OCI-LY7 (cell line): ENCODE data around the gene MTFMT. TPM values are rescaled to one million over a fixed set of nuclear protein-coding genes. Genes with fewer than 3 reads are reported as not detected.

ENCODE experiments used
- BruUV-seq: library from RNA; stranded (reverse); fragments of 400-500 nt; replicated peaks from 2 replicates; lab custom pipeline; 2021; lab: Mats Ljungman, UMichigan
- CTCF ChIA-PET: fragments of 300-600 bp; sonication (Branson Sonifier 250); formaldehyde crosslinking; loops from one replicate; lab custom pipeline; 2022; ENCODE audit warnings: antibody characterized with exemption; ENCODE audit not compliant: unreplicated experiment; lab: Charles Lee
- POLR2A ChIA-PET: fragments of 300-600 bp; sonication (Branson Sonifier 250); formaldehyde crosslinking; loops from one replicate; lab custom pipeline; 2022; ENCODE audit warnings: antibody characterized with exemption; lab: Charles Lee
- DNase-seq: peaks from one replicate; pipeline ENCODE4 v3.0.0-alpha.2; 2015; ENCODE audit warnings: low spot score
- H2AFZ ChIP-seq: fragments of 200-600 bp; sonication (generic), shearing (Covaris generic); 2 replicates; pipeline ENCODE4 v1.6.1; 2014; ENCODE audit warnings: mild to moderate bottlenecking, antibody characterized with exemption, low read length, moderate library complexity
- H3K27ac ChIP-seq: fragments of 200-600 bp; sonication (generic); 2 replicates; pipeline ENCODE4 v1.5.1; 2014; ENCODE audit warnings: mixed run types, low read depth, mild to moderate bottlenecking, moderate library complexity, low read length, inconsistent platforms; ENCODE audit not compliant: poor library complexity, severe bottlenecking
- H3K36me3 ChIP-seq: fragments of 200-600 bp; sonication (generic); 2 replicates; pipeline ENCODE4 v1.6.1; 2014; ENCODE audit warnings: mild to moderate bottlenecking, antibody characterized with exemption, low read length, moderate library complexity, mixed read lengths; ENCODE audit not compliant: insufficient read depth
- H3K4me1 ChIP-seq: fragments of 200-600 bp; sonication (generic); 2 replicates; pipeline ENCODE4 v1.5.1; 2014; ENCODE audit warnings: mild to moderate bottlenecking, low read length; ENCODE audit not compliant: insufficient read depth, poor library complexity, severe bottlenecking
- H3K4me2 ChIP-seq: fragments of 200-600 bp; sonication (generic); 2 replicates; pipeline ENCODE4 v1.6.1; 2014; ENCODE audit warnings: mild to moderate bottlenecking, low read length
- H3K4me3 ChIP-seq: fragments of 200-600 bp; sonication (generic); 2 replicates; pipeline ENCODE4 v1.5.1; 2014; ENCODE audit warnings: mild to moderate bottlenecking, low read depth, low read length; ENCODE audit not compliant: poor library complexity, severe bottlenecking
- H3K79me2 ChIP-seq: fragments of 200-600 bp; sonication (generic); 2 replicates; pipeline ENCODE4 v1.6.1; 2016; ENCODE audit warnings: low read depth, mild to moderate bottlenecking, low read length, moderate library complexity, mixed read lengths; ENCODE audit not compliant: insufficient read depth
- H3K9me2 ChIP-seq: fragments of 200-600 bp; sonication (generic); 2 replicates; pipeline ENCODE4 v1.6.1; 2016; ENCODE audit warnings: mild to moderate bottlenecking, low read length, mixed read lengths; ENCODE audit not compliant: insufficient read depth
- H3K9me3 ChIP-seq: fragments of 200-600 bp; sonication (generic); 2 replicates; pipeline ENCODE4 v1.6.1; 2014; ENCODE audit warnings: mild to moderate bottlenecking, mixed run types, low read length, mixed read lengths
- H4K20me1 ChIP-seq: fragments of 200-600 bp; sonication (generic); 2 replicates; pipeline ENCODE4 v1.6.1; 2014; ENCODE audit warnings: mild to moderate bottlenecking, antibody characterized with exemption, low read length, moderate library complexity, mixed read lengths; ENCODE audit not compliant: insufficient read depth
- CTCF ChIP-seq: fragments of 200-600 bp; sonication (generic); conservative IDR thresholded peaks from 2 replicates; pipeline ENCODE4 v1.5.1; 2014; ENCODE audit warnings: mild to moderate bottlenecking, antibody characterized with exemption, low read length, moderate library complexity, mixed read lengths
- EZH2phosphoT487 ChIP-seq: fragments of 200-600 bp; sonication (generic); IDR thresholded peaks from 2 replicates; pipeline ENCODE4 v1.6.1; 2018; ENCODE audit warnings: low read depth, borderline replicate concordance, mild to moderate bottlenecking, mixed run types, antibody characterized with exemption, low read length, moderate library complexity, mixed read lengths
- intact Hi-C: fragments of 100-400 bp; cut with micrococcal nuclease; formaldehyde crosslinking; loops from one replicate; pipeline ENCODE4 v1.10.0; 2022; ENCODE audit not compliant: unreplicated experiment
- total RNA-seq, 2 experiments: library from RNA; depleted of rRNA in 1 of 2; stranded (reverse); fragments of >200 nt in 1 of 2; shearing (Covaris generic) in 1 of 2; gene quantifications; 2 replicates each; pipeline ENCODE4 v1.2.3, GENCODE V29; 2014 to 2022

Gene MTFMT
- total RNA-seq, 2 experiments from 2014 or later: 9.7 to 19.0 TPM

GRCh38 chr15:65034719-65035118 lies 5.3 kb upstream of the MTFMT start:
- DNase-seq: no peak
- H4K20me1 ChIP-seq: no peaks in the 10 kb centered on the region
- POLR2A ChIA-PET: interaction anchor here (0.7 kb wide), 1 partner anchor 50 kb away, joined by 3 read pairs; no protein-coding TSS in a partner anchor
- H3K9me2 ChIP-seq: no peaks in the 10 kb centered on the region
- H3K9me3 ChIP-seq: no peaks in the 10 kb centered on the region
- no peak overlapping the region for H3K4me2 ChIP-seq
- no peak overlapping the region for H3K4me3 ChIP-seq
- no peaks in the 10 kb centered on the region for H3K79me2 ChIP-seq
- no peak overlapping the region for H3K27ac ChIP-seq
- peaks cover 11% of the 10 kb centered on the region for H3K4me1 ChIP-seq
- H3K36me3 ChIP-seq: no peaks in the 10 kb centered on the region
- CTCF ChIA-PET: interaction anchor here (1.2 kb wide), 1 partner anchor 151 kb away, joined by 3 read pairs; the partner anchor contains the start of gene CLPX
- H2AFZ ChIP-seq: no peak overlapping the region
- no TSS peak for BruUV-seq
- TF ChIP-seq CTCF (no peak), EZH2phosphoT487 (no peak)
- intact Hi-C loops: loop anchor here (10.0 kb wide), 1 partner anchor 150 kb away; the partner anchor contains the start of gene CLPX

GRCh38 chr15:65033659-65034269 lies 4.3 kb upstream of the MTFMT start:
- Histone ChIP-seq H3K79me2 (peaks cover 1% of the 10 kb centered on the region; the same call in 1 of the 2 replicates), H3K9me2 (no peaks in the 10 kb centered on the region), H3K4me1 (peaks cover 11% of the 10 kb centered on the region), H3K27ac (no peak overlapping the region), H3K9me3 (no peaks in the 10 kb centered on the region), H4K20me1 (no peaks in the 10 kb centered on the region), H3K4me2 (peak overlapping the region; percentile 43), H3K36me3 (no peaks in the 10 kb centered on the region), H3K4me3 (no peak overlapping the region), H2AFZ (peak overlapping the region; percentile 94)
- CTCF ChIA-PET: interaction anchor here (1.2 kb wide), 1 partner anchor 151 kb away, joined by 3 read pairs; the partner anchor contains the start of gene CLPX
- intact Hi-C loops: loop anchor here (1.0 to 10.0 kb wide), 6 partner anchors 21 to 351 kb away; partner anchors contain the start of genes CLPX, RNU5A-1 and RNU5B-1
- TF ChIP-seq CTCF (peak; percentile 76), EZH2phosphoT487 (no peak)
- BruUV-seq: no TSS peak
- DNase-seq: peak; percentile 68
- POLR2A ChIA-PET: interaction anchor here (0.6 to 0.9 kb wide), 4 partner anchors 10 to 281 kb away, joined by 4 to 5 read pairs (median 4); partner anchors contain the start of gene RNU5B-1
